ENCODE data around the gene DCUN1D5. TPM values are rescaled to one million over a fixed set of nuclear protein-coding genes. Genes with fewer than 3 reads are reported as not detected.

Gene DCUN1D5
- total and polyA plus RNA-seq, 2 experiments from 2014 or later = 136 to 189 TPM

GRCh38 chr11:103091064-103091800 is 728 bp downstream of the DCUN1D5 start:
- TF ChIP-seq CREB1 (CRISPR knock-in tag; IDR thresholded peaks at IDR 0.05; ENCODE audit: low read depth) (no peak), ZNF331 (CRISPR knock-in tag; IDR thresholded peaks at IDR 0.05; ENCODE audit: low read depth) (no peak), EZH2 (IDR thresholded peaks at IDR 0.05; ENCODE audit: low read depth, unreplicated experiment) (no peak), JUNB (IDR thresholded peaks at IDR 0.05; ENCODE audit: unreplicated experiment) (no peak), STAT1 (IDR thresholded peaks at IDR 0.05; ENCODE audit: unreplicated experiment) (no peak), ZNF462 (CRISPR knock-in tag; IDR thresholded peaks at IDR 0.05) (no peak), POLR2AphosphoS5 (IDR thresholded peaks at IDR 0.05; ENCODE audit: low read depth) (no peak), ZNF114 (CRISPR knock-in tag; IDR thresholded peaks at IDR 0.05) (no peak), EZH2phosphoT487 (IDR thresholded peaks at IDR 0.05; ENCODE audit: unreplicated experiment) (no peak), NANOG (IDR thresholded peaks at IDR 0.05; ENCODE audit: borderline replicate concordance) (no peak), ETS1 (IDR thresholded peaks at IDR 0.05) (no peak)
- TF ChIP-seq, protein P1, sequence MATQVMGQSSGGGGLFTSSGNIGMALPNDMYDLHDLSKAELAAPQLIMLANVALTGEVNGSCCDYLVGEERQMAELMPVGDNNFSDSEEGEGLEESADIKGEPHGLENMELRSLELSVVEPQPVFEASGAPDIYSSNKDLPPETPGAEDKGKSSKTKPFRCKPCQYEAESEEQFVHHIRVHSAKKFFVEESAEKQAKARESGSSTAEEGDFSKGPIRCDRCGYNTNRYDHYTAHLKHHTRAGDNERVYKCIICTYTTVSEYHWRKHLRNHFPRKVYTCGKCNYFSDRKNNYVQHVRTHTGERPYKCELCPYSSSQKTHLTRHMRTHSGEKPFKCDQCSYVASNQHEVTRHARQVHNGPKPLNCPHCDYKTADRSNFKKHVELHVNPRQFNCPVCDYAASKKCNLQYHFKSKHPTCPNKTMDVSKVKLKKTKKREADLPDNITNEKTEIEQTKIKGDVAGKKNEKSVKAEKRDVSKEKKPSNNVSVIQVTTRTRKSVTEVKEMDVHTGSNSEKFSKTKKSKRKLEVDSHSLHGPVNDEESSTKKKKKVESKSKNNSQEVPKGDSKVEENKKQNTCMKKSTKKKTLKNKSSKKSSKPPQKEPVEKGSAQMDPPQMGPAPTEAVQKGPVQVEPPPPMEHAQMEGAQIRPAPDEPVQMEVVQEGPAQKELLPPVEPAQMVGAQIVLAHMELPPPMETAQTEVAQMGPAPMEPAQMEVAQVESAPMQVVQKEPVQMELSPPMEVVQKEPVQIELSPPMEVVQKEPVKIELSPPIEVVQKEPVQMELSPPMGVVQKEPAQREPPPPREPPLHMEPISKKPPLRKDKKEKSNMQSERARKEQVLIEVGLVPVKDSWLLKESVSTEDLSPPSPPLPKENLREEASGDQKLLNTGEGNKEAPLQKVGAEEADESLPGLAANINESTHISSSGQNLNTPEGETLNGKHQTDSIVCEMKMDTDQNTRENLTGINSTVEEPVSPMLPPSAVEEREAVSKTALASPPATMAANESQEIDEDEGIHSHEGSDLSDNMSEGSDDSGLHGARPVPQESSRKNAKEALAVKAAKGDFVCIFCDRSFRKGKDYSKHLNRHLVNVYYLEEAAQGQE (IDR thresholded peaks at IDR 0.05; ENCODE audit: unreplicated experiment) = no peak
- TF ChIP-seq, protein P2, sequence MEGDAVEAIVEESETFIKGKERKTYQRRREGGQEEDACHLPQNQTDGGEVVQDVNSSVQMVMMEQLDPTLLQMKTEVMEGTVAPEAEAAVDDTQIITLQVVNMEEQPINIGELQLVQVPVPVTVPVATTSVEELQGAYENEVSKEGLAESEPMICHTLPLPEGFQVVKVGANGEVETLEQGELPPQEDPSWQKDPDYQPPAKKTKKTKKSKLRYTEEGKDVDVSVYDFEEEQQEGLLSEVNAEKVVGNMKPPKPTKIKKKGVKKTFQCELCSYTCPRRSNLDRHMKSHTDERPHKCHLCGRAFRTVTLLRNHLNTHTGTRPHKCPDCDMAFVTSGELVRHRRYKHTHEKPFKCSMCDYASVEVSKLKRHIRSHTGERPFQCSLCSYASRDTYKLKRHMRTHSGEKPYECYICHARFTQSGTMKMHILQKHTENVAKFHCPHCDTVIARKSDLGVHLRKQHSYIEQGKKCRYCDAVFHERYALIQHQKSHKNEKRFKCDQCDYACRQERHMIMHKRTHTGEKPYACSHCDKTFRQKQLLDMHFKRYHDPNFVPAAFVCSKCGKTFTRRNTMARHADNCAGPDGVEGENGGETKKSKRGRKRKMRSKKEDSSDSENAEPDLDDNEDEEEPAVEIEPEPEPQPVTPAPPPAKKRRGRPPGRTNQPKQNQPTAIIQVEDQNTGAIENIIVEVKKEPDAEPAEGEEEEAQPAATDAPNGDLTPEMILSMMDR (conservative IDR thresholded peaks at IDR 0.05; ENCODE audit: low read depth in 2 of 2) = no peak
- H3F3A ChIP-seq (replicated peaks; ENCODE audit: low read depth) = 0 out of 2 replicates have a peak, but pooled peaks cover 2% of the 10 kb centered on the region
- peak overlapping the region; percentile 95 for H3K27ac ChIP-seq (ENCODE audit: low read depth)
- Mint-ChIP-seq H3K27me3 (ENCODE audit: insufficient read depth, low read depth, poor library complexity) (peaks cover 2% of the 10 kb centered on the region), H3K4me3 (peak overlapping the region; percentile 88), H3K27ac (peak overlapping the region; percentile 98), H3K9me3 (no peaks in the 10 kb centered on the region), H3K4me1 (peaks cover 14% of the 10 kb centered on the region; the same call in 2 of the 3 replicates), H3K36me3 (ENCODE audit: low read depth) (peaks cover 33% of the 10 kb centered on the region; the same call in 2 of the 3 replicates)
- H3K4me3 ChIP-seq = peak overlapping the region; percentile 89
- ATAC-seq (peak; percentile 76), DNase-seq (ENCODE audit: low spot score) (peak; percentile 61)
- H4K20me1 ChIP-seq (replicated peaks; ENCODE audit: insufficient read depth) = peaks cover 20% of the 10 kb centered on the region
- no peaks in the 10 kb centered on the region; the same call in 1 of the 2 replicates for H3K36me3 ChIP-seq (ENCODE audit: insufficient read depth)
- H3K79me2 ChIP-seq (replicated peaks; ENCODE audit: insufficient read depth) = peaks cover 56% of the 10 kb centered on the region
- H2AFZ ChIP-seq = peak overlapping the region; percentile 94
- H3K4me1 ChIP-seq (ENCODE audit: insufficient read depth) = peaks cover 26% of the 10 kb centered on the region; the same call in 1 of the 2 replicates
- no peaks in the 10 kb centered on the region for H3K27me3 ChIP-seq (ENCODE audit: insufficient read depth)
- H3K4me2 ChIP-seq = peak overlapping the region; percentile 97
- no peaks in the 10 kb centered on the region for H3K9me2 ChIP-seq (ENCODE audit: insufficient read depth)
